ENCODE measurements around the gene BRSK1.

The BRSK1 gene

GRCh38 chr19:55353803-55354697, 70.3 kb downstream of the BRSK1 start:
- Histone ChIP-seq H3K9me3 (ENCODE audit: control insufficient read depth, insufficient read depth, low read length) (no peaks in the 10 kb centered on the region), H3K4me3 (ENCODE audit: low read length) (peak overlapping the region; percentile 55; the same call in 1 of the 2 replicates), H3K27me3 (ENCODE audit: control insufficient read depth, insufficient read depth, low read length) (peaks cover 7% of the 10 kb centered on the region; the same call in 1 of the 2 replicates), H3K36me3 (ENCODE audit: control insufficient read depth, insufficient read depth, low read length) (no peaks in the 10 kb centered on the region), H3K4me1 (ENCODE audit: control insufficient read depth, insufficient read depth, low read length) (peaks cover 4% of the 10 kb centered on the region), H3K27ac (ENCODE audit: low read length) (no peak overlapping the region)
- no peak for DNase-seq (ENCODE audit: low read depth, low spot score)
- WGBS (ENCODE audit: insufficient coverage, insufficient read length), result no CpG with 5 or more reads among the region's 72 CpGs

- H3K4me3 ChIP-seq (ENCODE audit: low read length), result peak within 1 kb of the TSS; percentile 55; the same call in 1 of the 2 replicates
- H3K9me3 ChIP-seq (ENCODE audit: control insufficient read depth, insufficient read depth, low read length), result no peaks in the 10 kb centered on the region
- H3K4me1 ChIP-seq (ENCODE audit: control insufficient read depth, insufficient read depth, low read length), result peaks cover 4% of the 10 kb centered on the region
- WGBS (ENCODE audit: insufficient coverage, insufficient read length), result no CpG with 5 or more reads among the region's 43 CpGs
- no peaks in the 10 kb centered on the region for H3K36me3 ChIP-seq (ENCODE audit: control insufficient read depth, insufficient read depth, low read length)
- H3K27ac ChIP-seq (ENCODE audit: low read length), result no peak within 1 kb of the TSS
- DNase-seq (ENCODE audit: low read depth, low spot score), result no peak
- H3K27me3 ChIP-seq (ENCODE audit: control insufficient read depth, insufficient read depth, low read length), result peaks cover 7% of the 10 kb centered on the region; the same call in 1 of the 2 replicates
Measured at GRCh38 chr19:55354698-55355212, 71.0 kb downstream of the BRSK1 start, which contains the start of gene COX6B2. Gene COX6B2 (minus strand): TSS chr19:55354719. CDS start chr19:55354521, 198 bp downstream.

GRCh38 chr19:55355213-55355821, 71.5 kb downstream of the BRSK1 start:
- H3K27ac ChIP-seq (ENCODE audit: low read length), result no peak overlapping the region
- peaks cover 3% of the 10 kb centered on the region for H3K4me1 ChIP-seq (ENCODE audit: control insufficient read depth, insufficient read depth, low read length)
- no CpG with 5 or more reads among the region's 13 CpGs for WGBS (ENCODE audit: insufficient coverage, insufficient read length)
- H3K9me3 ChIP-seq (ENCODE audit: control insufficient read depth, insufficient read depth, low read length), result no peaks in the 10 kb centered on the region
- peaks cover 7% of the 10 kb centered on the region; the same call in 1 of the 2 replicates for H3K27me3 ChIP-seq (ENCODE audit: control insufficient read depth, insufficient read depth, low read length)
- H3K4me3 ChIP-seq (ENCODE audit: low read length), result no peak overlapping the region
- no peak for DNase-seq (ENCODE audit: low read depth, low spot score)
- H3K36me3 ChIP-seq (ENCODE audit: control insufficient read depth, insufficient read depth, low read length), result no peaks in the 10 kb centered on the region

- DNase-seq (ENCODE audit: low read depth, low spot score), result no peak
- Histone ChIP-seq H3K9me3 (ENCODE audit: control insufficient read depth, insufficient read depth, low read length) (no peaks in the 10 kb centered on the region), H3K27me3 (ENCODE audit: control insufficient read depth, insufficient read depth, low read length) (peaks cover 2% of the 10 kb centered on the region; the same call in 1 of the 2 replicates), H3K4me1 (ENCODE audit: control insufficient read depth, insufficient read depth, low read length) (0 out of 2 replicates have a peak, but pooled peaks cover 2% of the 10 kb centered on the region), H3K27ac (ENCODE audit: low read length) (no peak overlapping the region), H3K36me3 (ENCODE audit: control insufficient read depth, insufficient read depth, low read length) (no peaks in the 10 kb centered on the region), H3K4me3 (ENCODE audit: low read length) (no peak overlapping the region)
- no CpG with 5 or more reads among the region's 19 CpGs for WGBS (ENCODE audit: insufficient coverage, insufficient read length)
Measured at GRCh38 chr19:55358493-55358892, 74.7 kb downstream of the BRSK1 start.

- H3K27me3 ChIP-seq (ENCODE audit: control insufficient read depth, insufficient read depth, low read length), result peaks cover 2% of the 10 kb centered on the region; the same call in 1 of the 2 replicates
- no peaks in the 10 kb centered on the region for H3K9me3 ChIP-seq (ENCODE audit: control insufficient read depth, insufficient read depth, low read length)
- H3K36me3 ChIP-seq (ENCODE audit: control insufficient read depth, insufficient read depth, low read length), result no peaks in the 10 kb centered on the region
- H3K4me3 ChIP-seq (ENCODE audit: low read length), result no peak overlapping the region
- DNase-seq (ENCODE audit: low read depth, low spot score), result no peak
- no peak overlapping the region for H3K27ac ChIP-seq (ENCODE audit: low read length)
- 0 out of 2 replicates have a peak, but pooled peaks cover 2% of the 10 kb centered on the region for H3K4me1 ChIP-seq (ENCODE audit: control insufficient read depth, insufficient read depth, low read length)
- WGBS (ENCODE audit: insufficient coverage, insufficient read length), result no CpG with 5 or more reads among the region's 32 CpGs
Measured at GRCh38 chr19:55358943-55359908, 75.4 kb downstream of the BRSK1 start.

- Histone ChIP-seq H3K9me3 (ENCODE audit: control insufficient read depth, insufficient read depth, low read length) (no peaks in the 10 kb centered on the region), H3K4me3 (ENCODE audit: low read length) (no peak overlapping the region), H3K27me3 (ENCODE audit: control insufficient read depth, insufficient read depth, low read length) (no peaks in the 10 kb centered on the region), H3K27ac (ENCODE audit: low read length) (no peak overlapping the region), H3K4me1 (ENCODE audit: control insufficient read depth, insufficient read depth, low read length) (0 out of 2 replicates have a peak, but pooled peaks cover 2% of the 10 kb centered on the region), H3K36me3 (ENCODE audit: control insufficient read depth, insufficient read depth, low read length) (no peaks in the 10 kb centered on the region)
- no CpG with 5 or more reads among the region's 16 CpGs for WGBS (ENCODE audit: insufficient coverage, insufficient read length)
- no peak for DNase-seq (ENCODE audit: low read depth, low spot score)
Measured at GRCh38 chr19:55360902-55361301, 77.1 kb downstream of the BRSK1 start.

All from iPS DF 6.9 (cell line).